SKM-1 treated with dmso at 0.1 percent for 144 hours (cell line): Measurements from ENCODE around the gene DSG2.

ENCODE experiments used
- DNase-seq: peaks from one replicate; lab custom pipeline; 2025; ENCODE audit not compliant: unreplicated experiment; lab: John Stamatoyannopoulos, UW

DSG2 gene

DNA sequence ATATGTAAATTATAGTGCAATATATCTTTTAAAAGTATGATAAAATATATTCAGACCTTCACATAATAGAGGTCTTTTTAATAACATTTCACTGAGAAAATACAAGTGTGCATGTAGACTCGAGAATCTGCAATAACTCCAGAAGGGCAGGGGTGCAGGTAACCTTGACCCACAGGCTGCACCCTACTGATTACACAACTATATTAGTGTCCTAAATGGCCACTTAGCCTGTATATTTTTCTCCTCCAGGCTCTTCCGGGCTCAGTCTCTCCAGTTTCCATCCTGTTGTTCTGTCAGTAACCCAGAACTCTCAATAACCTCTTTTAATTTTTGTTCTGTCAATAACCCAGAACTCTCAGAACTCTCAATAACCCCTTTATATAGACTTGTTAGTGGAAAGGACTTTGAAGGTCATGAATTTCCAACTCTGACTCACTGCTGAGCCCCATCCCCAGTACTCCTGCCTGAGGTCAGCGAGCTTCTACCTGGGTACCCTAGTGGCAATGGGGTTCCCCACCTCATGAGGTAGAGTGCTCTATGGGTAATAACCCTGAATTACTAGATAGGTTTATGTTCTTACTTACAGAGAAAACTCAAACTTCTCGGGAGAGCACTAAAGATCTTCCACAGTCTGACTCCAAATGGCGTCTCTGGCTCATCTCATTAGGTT, 85.3 kb downstream of the DSG2 start:
- DNase-seq, result no peak

DNA sequence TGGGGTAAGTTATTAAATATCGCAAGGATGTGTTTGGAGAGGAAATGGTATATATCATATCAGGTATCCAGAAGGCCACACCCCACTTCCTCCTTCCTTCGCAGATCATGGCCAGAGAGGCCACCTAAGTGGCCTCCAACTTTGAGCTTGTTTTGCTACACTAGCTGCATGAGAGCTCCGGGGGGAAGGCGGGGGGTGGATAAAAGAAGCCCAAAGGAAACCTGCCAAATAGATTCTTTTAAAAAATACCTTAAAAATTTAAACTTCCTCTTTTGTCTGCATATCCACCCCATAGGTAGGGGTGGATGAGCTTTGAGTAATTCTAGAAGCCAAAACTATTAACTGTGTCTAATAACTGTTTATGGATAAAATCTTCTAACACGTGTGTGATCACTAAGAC, 88.0 kb downstream of the DSG2 start:
- no peak for DNase-seq

GRCh38 chr18:31586616-31587015, 88.6 kb downstream of the DSG2 start:
- no peak for DNase-seq

DNA sequence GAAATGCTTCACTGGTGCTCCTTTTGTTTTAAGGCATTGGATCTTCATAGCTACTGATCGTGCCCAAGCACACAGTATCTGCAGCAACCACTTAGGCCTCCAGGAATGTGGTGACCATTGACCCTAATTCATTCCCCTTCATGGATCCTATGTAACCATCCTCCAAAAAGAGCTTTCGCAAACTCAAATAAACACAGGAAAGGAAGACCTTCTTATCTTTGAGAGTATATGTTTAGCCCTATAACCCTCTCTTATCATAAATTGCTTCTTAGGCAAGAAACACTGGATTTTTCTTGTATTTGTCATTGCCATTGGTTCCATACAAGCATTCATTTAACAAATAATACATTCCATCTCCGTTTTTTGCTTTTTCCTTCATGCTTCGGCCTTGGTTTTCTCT, 89.6 kb downstream of the DSG2 start:
- DNase-seq, result no peak

- no peak for DNase-seq
These were observed 92.6 kb downstream of the DSG2 start for GRCh38 chr18:31590570-31590969.

DNA sequence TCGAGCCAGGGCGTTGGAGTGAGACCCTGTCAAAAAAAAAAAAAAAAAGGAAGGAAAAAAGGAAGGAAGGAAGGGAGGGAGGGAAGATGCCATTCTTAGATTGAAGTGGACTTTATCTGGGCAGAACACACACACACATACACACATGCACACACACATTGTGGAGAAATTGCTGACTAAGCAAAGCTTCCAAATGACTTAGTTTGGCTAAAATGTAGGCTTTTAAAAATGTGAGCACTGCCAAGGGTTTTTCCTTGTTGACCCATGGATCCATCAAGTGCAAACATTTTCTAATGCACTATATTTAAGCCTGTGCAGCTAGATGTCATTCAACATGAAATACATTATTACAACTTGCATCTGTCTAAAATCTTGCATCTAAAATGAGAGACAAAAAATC, 93.1 kb downstream of the DSG2 start:
- DNase-seq, result no peak

DNA sequence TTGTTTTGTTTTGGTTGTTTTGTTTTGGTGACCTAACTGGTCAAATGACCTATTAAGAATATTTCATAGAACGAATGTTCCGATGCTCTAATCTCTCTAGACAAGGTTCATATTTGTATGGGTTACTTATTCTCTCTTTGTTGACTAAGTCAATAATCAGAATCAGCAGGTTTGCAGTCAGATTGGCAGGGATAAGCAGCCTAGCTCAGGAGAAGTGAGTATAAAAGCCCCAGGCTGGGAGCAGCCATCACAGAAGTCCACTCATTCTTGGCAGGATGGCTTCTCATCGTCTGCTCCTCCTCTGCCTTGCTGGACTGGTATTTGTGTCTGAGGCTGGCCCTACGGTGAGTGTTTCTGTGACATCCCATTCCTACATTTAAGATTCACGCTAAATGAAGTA, 93.7 kb downstream of the DSG2 start, which contains the start of gene TTR:
Gene TTR, plus strand, starts transcription at position 250 of the 400 bp plus-strand sequence. Its CDS starts 26 bp downstream, at position 276.
- DNase-seq, result no peak

DNA sequence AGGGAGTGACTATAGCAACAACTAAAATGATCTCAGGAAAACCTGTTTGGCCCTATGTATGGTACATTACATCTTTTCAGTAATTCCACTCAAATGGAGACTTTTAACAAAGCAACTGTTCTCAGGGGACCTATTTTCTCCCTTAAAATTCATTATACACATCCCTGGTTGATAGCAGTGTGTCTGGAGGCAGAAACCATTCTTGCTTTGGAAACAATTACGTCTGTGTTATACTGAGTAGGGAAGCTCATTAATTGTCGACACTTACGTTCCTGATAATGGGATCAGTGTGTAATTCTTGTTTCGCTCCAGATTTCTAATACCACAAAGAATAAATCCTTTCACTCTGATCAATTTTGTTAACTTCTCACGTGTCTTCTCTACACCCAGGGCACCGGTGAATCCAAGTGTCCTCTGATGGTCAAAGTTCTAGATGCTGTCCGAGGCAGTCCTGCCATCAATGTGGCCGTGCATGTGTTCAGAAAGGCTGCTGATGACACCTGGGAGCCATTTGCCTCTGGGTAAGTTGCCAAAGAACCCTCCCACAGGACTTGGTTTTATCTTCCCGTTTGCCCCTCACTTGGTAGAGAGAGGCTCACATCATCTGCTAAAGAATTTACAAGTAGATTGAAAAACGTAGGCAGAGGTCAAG, 94.7 kb downstream of the DSG2 start:
- no peak for DNase-seq

DNA sequence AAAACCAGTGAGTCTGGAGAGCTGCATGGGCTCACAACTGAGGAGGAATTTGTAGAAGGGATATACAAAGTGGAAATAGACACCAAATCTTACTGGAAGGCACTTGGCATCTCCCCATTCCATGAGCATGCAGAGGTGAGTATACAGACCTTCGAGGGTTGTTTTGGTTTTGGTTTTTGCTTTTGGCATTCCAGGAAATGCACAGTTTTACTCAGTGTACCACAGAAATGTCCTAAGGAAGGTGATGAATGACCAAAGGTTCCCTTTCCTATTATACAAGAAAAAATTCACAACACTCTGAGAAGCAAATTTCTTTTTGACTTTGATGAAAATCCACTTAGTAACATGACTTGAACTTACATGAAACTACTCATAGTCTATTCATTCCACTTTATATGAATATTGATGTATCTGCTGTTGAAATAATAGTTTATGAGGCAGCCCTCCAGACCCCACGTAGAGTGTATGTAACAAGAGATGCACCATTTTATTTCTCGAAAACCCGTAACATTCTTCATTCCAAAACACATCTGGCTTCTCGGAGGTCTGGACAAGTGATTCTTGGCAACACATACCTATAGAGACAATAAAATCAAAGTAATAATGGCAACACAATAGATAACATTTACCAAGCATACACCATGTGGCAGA, 97.3 kb downstream of the DSG2 start:
- no peak for DNase-seq

GRCh38 chr18:31596081-31596872, 98.3 kb downstream of the DSG2 start:
- DNase-seq, result no peak

GRCh38 chr18:31598021-31598805, 100.2 kb downstream of the DSG2 start:
- DNase-seq, result no peak
